Gastroesophageal sphincter (tissue), 4 donors: Measurements from ENCODE around the gene TMCC3. TPM values are rescaled to one million over a fixed set of nuclear protein-coding genes. Genes with fewer than 3 reads are reported as not detected.
A peak's percentile ranks its signal among the peaks of the same experiment; 100 is the strongest.

Experiments
- ATAC-seq: fragments of 150-250 bp; one replicate; pipeline ENCODE4 v1.9.1; 2016; ENCODE audit warnings: mild to moderate bottlenecking, moderate library complexity
- H3K27ac ChIP-seq, 4 donors: fragments of 200-600 bp; sonication (generic) in 3 of 4; 1 replicate in 3 of 4; 2 replicates in 1 of 4; pipeline ENCODE4 v1.5.1; 2016 to 2019
- H3K27me3 ChIP-seq: fragments of 200-600 bp; sonication (generic); one replicate; pipeline ENCODE4 v1.5.1; 2019
- H3K36me3 ChIP-seq, 2 donors: fragments of 200-600 bp; sonication (generic); one replicate each; pipeline ENCODE4 v1.5.1; 2019; ENCODE audit warnings: control low read depth in 1 of 2
- H3K4me1 ChIP-seq, 3 donors: fragments of 200-600 bp; sonication (generic); 1 replicate in 2 of 3; 2 replicates in 1 of 3; pipeline ENCODE4 v1.5.1; 2016 to 2019; ENCODE audit warnings: control low read depth in 2 of 3
- H3K4me3 ChIP-seq, 2 donors: fragments of 200-600 bp; sonication (generic); one replicate each; pipeline ENCODE4 v1.5.1; 2019; ENCODE audit warnings: mild to moderate bottlenecking in 1 of 2, moderate library complexity in 1 of 2
- H3K9me3 ChIP-seq, 3 donors: fragments of 200-600 bp; sonication (generic); one replicate each; pipeline ENCODE4 v1.5.1; 2017 to 2019; ENCODE audit warnings: control low read depth in 2 of 3
- CTCF ChIP-seq, 4 experiments: fragments of 200-600 bp in 2 of 4; fragments of 450-650 bp in 2 of 4; sonication (generic) in 1 of 4; IDR thresholded peaks; one replicate each; pipeline ENCODE4 v1.5.1; 2017 to 2019; ENCODE audit warnings: antibody characterized with exemption in 4 of 4, mild to moderate bottlenecking in 2 of 4, moderate library complexity in 2 of 4
- EP300 ChIP-seq: sonication (generic); formaldehyde crosslinking; IDR thresholded peaks from one replicate; pipeline ENCODE4 v1.6.1; 2017; ENCODE audit warnings: antibody characterized with exemption, mild to moderate bottlenecking
- POLR2A ChIP-seq, 2 donors: fragments of 450-650 bp; IDR thresholded peaks; one replicate each; pipeline ENCODE4 v1.6.1; 2017; ENCODE audit warnings: antibody characterized with exemption in 2 of 2, mild to moderate bottlenecking in 2 of 2, moderate library complexity in 1 of 2
- POLR2AphosphoS5 ChIP-seq: sonication (generic); formaldehyde crosslinking; IDR thresholded peaks from one replicate; pipeline ENCODE4 v1.6.1; 2017; ENCODE audit warnings: antibody characterized with exemption
- WGBS, 2 donors: methylation state at CpG; one replicate each; pipeline ENCODE4 v1.1.5; 2018; ENCODE audit warnings: low coverage in 1 of 2; 5-methylcytosine and 5-hydroxymethylcytosine counted together
- total RNA-seq, 4 donors: library from RNA; depleted of rRNA; stranded (reverse); fragments of >200 nt; gene quantifications; one replicate each; pipeline ENCODE4 v1.1.0, GENCODE V29; 2016

The TMCC3 gene
- total RNA-seq, 4 donors from 2014 or later = 9.2 to 24.7 (median 20.2) TPM

- WGBS, 2 donors = 76% methylated on average over 2 of the region's 9 CpGs
- no peak for TF ChIP-seq CTCF (IDR thresholded peaks at IDR 0.05)
- no peak for TF ChIP-seq POLR2A (IDR thresholded peaks at IDR 0.05)
- no peak for TF ChIP-seq EP300
- TF ChIP-seq POLR2AphosphoS5 = no peak
- Histone ChIP-seq H3K27me3 (no peaks in the 10 kb centered on the region), H3K4me1 (peaks cover 0 to 43% (median 0%) of the 10 kb centered on the region in 3 donors), H3K27ac (no peak overlapping the region), H3K4me3 (no peak overlapping the region), H3K36me3 (no peaks in the 10 kb centered on the region), H3K9me3 (no peaks in the 10 kb centered on the region)
- no peak for ATAC-seq
Measured at GRCh38 chr12:94678379-94678778, 28.0 kb upstream of the TMCC3 start.

- Histone ChIP-seq H3K27me3 (no peaks in the 10 kb centered on the region), H3K27ac (no peak overlapping the region), H3K4me1 (peaks cover 0 to 45% (median 0%) of the 10 kb centered on the region in 3 donors), H3K4me3 (no peak overlapping the region), H3K9me3 (no peaks in the 10 kb centered on the region), H3K36me3 (no peaks in the 10 kb centered on the region)
- no peak for ATAC-seq
- 83 to 100% methylated on average over 1 of the region's 1 CpG for WGBS, 2 donors
- TF ChIP-seq POLR2AphosphoS5 (no peak), EP300 (no peak), CTCF (IDR thresholded peaks at IDR 0.05) (no peak), POLR2A (IDR thresholded peaks at IDR 0.05) (no peak)
Measured at GRCh38 chr12:94677778-94678177, 27.4 kb upstream of the TMCC3 start.

GRCh38 chr12:94676922-94677321 lies 26.6 kb upstream of the TMCC3 start:
- Histone ChIP-seq H3K4me1 (peaks cover 0 to 45% (median 0%) of the 10 kb centered on the region in 3 donors), H3K36me3 (no peaks in the 10 kb centered on the region), H3K27me3 (no peaks in the 10 kb centered on the region), H3K4me3 (no peak overlapping the region), H3K27ac (no peak overlapping the region), H3K9me3 (no peaks in the 10 kb centered on the region)
- TF ChIP-seq CTCF (IDR thresholded peaks at IDR 0.05) (no peak), POLR2A (IDR thresholded peaks at IDR 0.05) (no peak), POLR2AphosphoS5 (no peak), EP300 (no peak)
- WGBS, 2 donors = 91 to 100% methylated on average over 2 of the region's 2 CpGs
- ATAC-seq = no peak

GRCh38 chr12:94676031-94676641 lies 25.8 kb upstream of the TMCC3 start:
- peak; percentile 60 for ATAC-seq
- H3K4me3 ChIP-seq = no peak overlapping the region
- no peaks in the 10 kb centered on the region for H3K9me3 ChIP-seq
- TF ChIP-seq POLR2A (IDR thresholded peaks at IDR 0.05) = no peak
- peak overlapping the region in 3 of 4 donors; percentile 34 to 39 (median 39) for H3K27ac ChIP-seq
- H3K36me3 ChIP-seq = no peaks in the 10 kb centered on the region
- no peaks in the 10 kb centered on the region for H3K27me3 ChIP-seq
- peaks cover 0 to 45% (median 0%) of the 10 kb centered on the region in 3 donors for H3K4me1 ChIP-seq
- WGBS, 2 donors = 78 to 80% methylated on average over 7 to 9 of the region's 9 CpGs

GRCh38 chr12:94674835-94675234 lies 24.5 kb upstream of the TMCC3 start:
- peak; percentile 67 for ATAC-seq
- Histone ChIP-seq H3K27me3 (no peaks in the 10 kb centered on the region), H3K4me1 (peaks cover 0 to 45% (median 0%) of the 10 kb centered on the region in 3 donors), H3K27ac (peak overlapping the region in 1 of 4 donors; percentile 17), H3K36me3 (no peaks in the 10 kb centered on the region), H3K9me3 (no peaks in the 10 kb centered on the region), H3K4me3 (no peak overlapping the region)
- WGBS, 2 donors = 36 to 46% methylated on average over 5 to 6 of the region's 6 CpGs
- no peak for TF ChIP-seq CTCF (IDR thresholded peaks at IDR 0.05)
- no peak for TF ChIP-seq POLR2A (IDR thresholded peaks at IDR 0.05)
- no peak for TF ChIP-seq EP300
- TF ChIP-seq POLR2AphosphoS5 = no peak
